Measurements from ENCODE around the gene SULT2A1.

SULT2A1 gene

GRCh38 chr19:47842941-47843340 lies 43.2 kb downstream of the SULT2A1 start:
- H3K36me3 ChIP-seq (ENCODE audit: insufficient read depth, low read length), result no peaks in the 10 kb centered on the region
- no peaks in the 10 kb centered on the region for H4K20me1 ChIP-seq (ENCODE audit: insufficient read depth, low read length)
- no peaks in the 10 kb centered on the region for H3K4me1 ChIP-seq (ENCODE audit: insufficient read depth, low read length, severe bottlenecking)
- no peak overlapping the region for H3K4me2 ChIP-seq (ENCODE audit: low read length)
- no peaks in the 10 kb centered on the region for H3F3A ChIP-seq (ENCODE audit: insufficient read depth, low read length)
- H3K27me3 ChIP-seq (ENCODE audit: insufficient read depth, low read length), result no peaks in the 10 kb centered on the region; the same call in 1 of the 2 replicates
- no peak overlapping the region for H3K27ac ChIP-seq (ENCODE audit: low read depth, low read length, poor library complexity, severe bottlenecking)
- H3K9ac ChIP-seq (ENCODE audit: low read length), result no peak overlapping the region
- TF ChIP-seq, protein P1, sequence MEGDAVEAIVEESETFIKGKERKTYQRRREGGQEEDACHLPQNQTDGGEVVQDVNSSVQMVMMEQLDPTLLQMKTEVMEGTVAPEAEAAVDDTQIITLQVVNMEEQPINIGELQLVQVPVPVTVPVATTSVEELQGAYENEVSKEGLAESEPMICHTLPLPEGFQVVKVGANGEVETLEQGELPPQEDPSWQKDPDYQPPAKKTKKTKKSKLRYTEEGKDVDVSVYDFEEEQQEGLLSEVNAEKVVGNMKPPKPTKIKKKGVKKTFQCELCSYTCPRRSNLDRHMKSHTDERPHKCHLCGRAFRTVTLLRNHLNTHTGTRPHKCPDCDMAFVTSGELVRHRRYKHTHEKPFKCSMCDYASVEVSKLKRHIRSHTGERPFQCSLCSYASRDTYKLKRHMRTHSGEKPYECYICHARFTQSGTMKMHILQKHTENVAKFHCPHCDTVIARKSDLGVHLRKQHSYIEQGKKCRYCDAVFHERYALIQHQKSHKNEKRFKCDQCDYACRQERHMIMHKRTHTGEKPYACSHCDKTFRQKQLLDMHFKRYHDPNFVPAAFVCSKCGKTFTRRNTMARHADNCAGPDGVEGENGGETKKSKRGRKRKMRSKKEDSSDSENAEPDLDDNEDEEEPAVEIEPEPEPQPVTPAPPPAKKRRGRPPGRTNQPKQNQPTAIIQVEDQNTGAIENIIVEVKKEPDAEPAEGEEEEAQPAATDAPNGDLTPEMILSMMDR (IDR thresholded peaks at IDR 0.05; ENCODE audit: low read length), result no peak
- no peak for TF ChIP-seq EZH2 (IDR thresholded peaks at IDR 0.05; ENCODE audit: borderline replicate concordance, low read length)
- H3K9me2 ChIP-seq (ENCODE audit: low read depth, low read length), result no peaks in the 10 kb centered on the region
- H3K4me3 ChIP-seq (ENCODE audit: low read depth, low read length, poor library complexity, severe bottlenecking), result no peak overlapping the region
- no peaks in the 10 kb centered on the region for H3K9me3 ChIP-seq (ENCODE audit: low read length)
- H2AFZ ChIP-seq (ENCODE audit: low read length), result no peak overlapping the region
- H3K79me2 ChIP-seq (ENCODE audit: insufficient read depth, low read length), result no peaks in the 10 kb centered on the region

DNA sequence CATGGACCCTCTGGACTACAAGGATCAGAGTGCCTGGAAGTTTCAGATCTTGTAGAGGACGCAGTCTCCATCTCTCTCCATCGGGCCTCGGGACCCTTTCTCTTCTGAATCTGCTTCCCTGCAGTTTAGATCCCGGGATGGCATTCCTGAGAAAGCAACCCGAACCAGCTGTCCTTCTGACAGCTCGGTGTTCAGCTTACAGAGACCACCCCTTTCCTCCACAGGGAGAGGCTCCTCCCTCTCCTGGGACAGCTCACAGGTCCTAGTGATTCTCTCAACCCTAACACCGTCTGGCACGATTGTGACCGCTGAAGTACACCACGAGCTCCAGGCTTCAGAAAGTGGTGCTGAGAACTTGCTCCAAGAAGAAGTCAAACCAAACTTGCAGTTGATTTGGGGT lies 46.2 kb downstream of the SULT2A1 start:
- no peak overlapping the region for H3K4me2 ChIP-seq (ENCODE audit: low read length)
- no peak overlapping the region for H3K27ac ChIP-seq (ENCODE audit: low read depth, low read length, poor library complexity, severe bottlenecking)
- no peaks in the 10 kb centered on the region for H4K20me1 ChIP-seq (ENCODE audit: insufficient read depth, low read length)
- TF ChIP-seq, protein P1 (IDR thresholded peaks at IDR 0.05; ENCODE audit: low read length), result no peak
- TF ChIP-seq EZH2 (IDR thresholded peaks at IDR 0.05; ENCODE audit: borderline replicate concordance, low read length), result no peak
- H3K4me1 ChIP-seq (ENCODE audit: insufficient read depth, low read length, severe bottlenecking), result no peaks in the 10 kb centered on the region
- H3K9me2 ChIP-seq (ENCODE audit: low read depth, low read length), result no peaks in the 10 kb centered on the region
- H3K9ac ChIP-seq (ENCODE audit: low read length), result no peak overlapping the region
- no peak overlapping the region for H2AFZ ChIP-seq (ENCODE audit: low read length)
- H3K9me3 ChIP-seq (ENCODE audit: low read length), result no peaks in the 10 kb centered on the region
- H3F3A ChIP-seq (ENCODE audit: insufficient read depth, low read length), result no peaks in the 10 kb centered on the region
- no peaks in the 10 kb centered on the region; the same call in 1 of the 2 replicates for H3K27me3 ChIP-seq (ENCODE audit: insufficient read depth, low read length)
- H3K79me2 ChIP-seq (ENCODE audit: insufficient read depth, low read length), result no peaks in the 10 kb centered on the region
- H3K4me3 ChIP-seq (ENCODE audit: low read depth, low read length, poor library complexity, severe bottlenecking), result no peak overlapping the region
- H3K36me3 ChIP-seq (ENCODE audit: insufficient read depth, low read length), result no peaks in the 10 kb centered on the region

- Histone ChIP-seq H3K27ac (ENCODE audit: low read depth, low read length, poor library complexity, severe bottlenecking) (no peak overlapping the region), H3K27me3 (ENCODE audit: insufficient read depth, low read length) (no peaks in the 10 kb centered on the region; the same call in 1 of the 2 replicates), H3F3A (ENCODE audit: insufficient read depth, low read length) (no peaks in the 10 kb centered on the region), H3K36me3 (ENCODE audit: insufficient read depth, low read length) (no peaks in the 10 kb centered on the region), H4K20me1 (ENCODE audit: insufficient read depth, low read length) (no peaks in the 10 kb centered on the region), H3K9ac (ENCODE audit: low read length) (no peak overlapping the region), H3K4me1 (ENCODE audit: insufficient read depth, low read length, severe bottlenecking) (no peaks in the 10 kb centered on the region), H3K79me2 (ENCODE audit: insufficient read depth, low read length) (no peaks in the 10 kb centered on the region), H3K9me2 (ENCODE audit: low read depth, low read length) (no peaks in the 10 kb centered on the region), H3K4me2 (ENCODE audit: low read length) (no peak overlapping the region), H3K9me3 (ENCODE audit: low read length) (no peaks in the 10 kb centered on the region), H3K4me3 (ENCODE audit: low read depth, low read length, poor library complexity, severe bottlenecking) (no peak overlapping the region), H2AFZ (ENCODE audit: low read length) (no peak overlapping the region)
- TF ChIP-seq, protein P1 (IDR thresholded peaks at IDR 0.05; ENCODE audit: low read length), result no peak
- no peak for TF ChIP-seq EZH2 (IDR thresholded peaks at IDR 0.05; ENCODE audit: borderline replicate concordance, low read length)
Observed at GRCh38 chr19:47839411-47839810, 46.7 kb downstream of the SULT2A1 start.
